ENCODE data around the gene GLRX3.
"Not testable (repeated sequence)": the region's sequence is repeated elsewhere in the genome, so short reads cannot be mapped to it uniquely, and the experiment has no call there.

GLRX3 gene

DNA sequence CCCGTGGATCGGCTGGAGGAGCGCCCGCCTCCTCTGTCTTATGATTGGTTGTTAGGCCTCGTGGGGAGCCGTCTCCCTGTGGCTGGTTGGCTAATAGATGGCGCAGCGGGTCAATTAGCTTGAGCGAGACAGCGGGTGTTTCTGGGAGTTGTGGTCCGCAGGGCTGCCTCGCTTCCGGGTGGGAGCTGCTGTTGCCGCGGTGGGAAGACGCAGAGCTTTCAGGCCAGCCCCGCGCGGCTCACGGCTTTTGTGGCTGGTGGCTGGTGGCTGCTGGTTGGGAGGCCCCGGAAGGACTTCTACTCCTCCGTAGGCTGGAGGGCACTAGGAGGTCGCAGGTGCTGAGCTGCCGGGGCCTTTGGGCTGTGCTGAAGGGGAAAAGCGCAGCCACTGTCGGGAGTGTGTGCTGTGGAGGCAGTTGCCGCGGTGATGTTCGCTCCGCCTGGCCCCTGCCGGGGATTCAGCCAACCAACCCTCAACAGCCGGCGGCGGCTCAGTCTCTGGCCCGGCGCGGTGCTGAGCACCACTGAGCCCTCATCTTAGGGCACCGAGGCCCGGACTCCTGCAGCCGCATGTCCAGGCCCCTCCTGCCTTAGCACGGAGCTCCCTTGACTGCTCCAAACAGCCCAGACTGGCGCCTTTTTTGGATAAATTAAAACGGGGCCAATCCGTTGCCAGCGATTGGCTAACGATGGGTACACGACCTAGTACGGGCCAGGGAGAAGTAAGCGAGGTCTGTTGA is 24.9 kb upstream of the GLRX3 start:
- Histone ChIP-seq H4K20me1 (ENCODE audit: insufficient read depth, low read length, poor library complexity, severe bottlenecking) (no peaks in the 10 kb centered on the region), H3K36me3 (ENCODE audit: insufficient read depth, low read length) (no peaks in the 10 kb centered on the region), H3K9me3 (ENCODE audit: insufficient read depth, low read depth, low read length) (no peaks in the 10 kb centered on the region; the same call in 1 of the 2 replicates), H2AFZ (ENCODE audit: low read length) (peak overlapping the region; percentile 93), H3K4me1 (ENCODE audit: insufficient read depth, low read length, poor library complexity, severe bottlenecking) (peaks cover 20% of the 10 kb centered on the region), H3F3A (ENCODE audit: low read depth) (no peaks in the 10 kb centered on the region), H3K9me2 (replicated peaks; ENCODE audit: low read depth, low read length) (no peaks in the 10 kb centered on the region), H3K4me2 (ENCODE audit: low read depth, low read length, poor library complexity, severe bottlenecking) (peak overlapping the region; percentile 96), H3K9ac (ENCODE audit: low read depth, low read length, poor library complexity, severe bottlenecking) (peak overlapping the region; percentile 83), H3K79me2 (ENCODE audit: insufficient read depth, low read length) (peaks cover 6% of the 10 kb centered on the region; the same call in 1 of the 2 replicates), H3K4me3 (ENCODE audit: low read length, poor library complexity, severe bottlenecking) (peak overlapping the region; percentile 92), H3K27me3 (ENCODE audit: insufficient read depth, low read length, poor library complexity, severe bottlenecking) (no peaks in the 10 kb centered on the region)
- TF ChIP-seq CTCF (conservative IDR thresholded peaks at IDR 0.05; ENCODE audit: low read length) (no peak), EZH2phosphoT487 (IDR thresholded peaks at IDR 0.05; ENCODE audit: borderline replicate concordance) (no peak)

DNA sequence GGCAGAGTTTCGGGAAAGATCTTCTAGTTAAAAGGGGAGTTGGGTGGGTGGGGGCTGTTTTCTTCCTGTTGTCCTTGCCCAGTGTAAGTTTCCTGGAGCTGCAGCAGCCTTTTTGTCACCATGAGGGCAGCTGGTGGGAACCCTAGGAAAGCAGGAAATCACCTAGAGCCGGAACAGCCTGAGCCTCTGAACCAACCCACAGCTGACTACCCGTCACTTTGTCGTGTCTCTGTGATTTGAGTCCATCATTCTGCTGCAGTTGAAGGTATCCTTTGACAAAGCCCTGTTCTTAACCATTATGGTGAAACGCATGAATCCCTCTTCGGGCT is 24.4 kb upstream of the GLRX3 start:
- TF ChIP-seq CTCF (conservative IDR thresholded peaks at IDR 0.05; ENCODE audit: low read length) (no peak), EZH2phosphoT487 (IDR thresholded peaks at IDR 0.05; ENCODE audit: borderline replicate concordance) (no peak)

DNA sequence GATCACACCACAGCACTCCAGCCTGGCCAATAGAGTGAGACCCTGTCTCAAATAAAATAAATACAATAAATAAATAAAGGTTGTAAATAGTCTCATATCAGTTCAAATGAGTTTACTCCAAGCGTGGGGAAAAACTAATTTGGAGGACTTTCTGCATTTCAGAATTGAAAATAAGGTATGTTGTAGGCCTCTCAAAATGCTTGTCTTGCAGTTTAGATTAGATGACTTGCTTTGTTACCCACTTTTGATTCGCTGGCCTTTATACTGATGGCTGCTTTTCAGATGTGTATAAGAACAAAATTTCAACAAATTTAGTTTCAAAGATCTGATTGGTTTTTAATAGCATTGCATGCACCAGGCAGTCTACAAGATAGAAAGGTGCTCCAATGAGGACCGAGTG is 23.4 kb upstream of the GLRX3 start:
- H2AFZ ChIP-seq (ENCODE audit: low read length): no peak overlapping the region
- H3F3A ChIP-seq (ENCODE audit: low read depth): no peaks in the 10 kb centered on the region
- H3K9me3 ChIP-seq (ENCODE audit: insufficient read depth, low read depth, low read length): peaks cover 3% of the 10 kb centered on the region
- no peaks in the 10 kb centered on the region for H3K9me2 ChIP-seq (replicated peaks; ENCODE audit: low read depth, low read length)
- H3K4me1 ChIP-seq (ENCODE audit: insufficient read depth, low read length, poor library complexity, severe bottlenecking): peaks cover 20% of the 10 kb centered on the region
- H3K9ac ChIP-seq (ENCODE audit: low read depth, low read length, poor library complexity, severe bottlenecking): no peak overlapping the region
- peaks cover 6% of the 10 kb centered on the region; the same call in 1 of the 2 replicates for H3K79me2 ChIP-seq (ENCODE audit: insufficient read depth, low read length)
- TF ChIP-seq CTCF (conservative IDR thresholded peaks at IDR 0.05; ENCODE audit: low read length) (no peak), EZH2phosphoT487 (IDR thresholded peaks at IDR 0.05; ENCODE audit: borderline replicate concordance) (no peak)
- H3K27me3 ChIP-seq (ENCODE audit: insufficient read depth, low read length, poor library complexity, severe bottlenecking): no peaks in the 10 kb centered on the region
- H3K36me3 ChIP-seq (ENCODE audit: insufficient read depth, low read length): no peaks in the 10 kb centered on the region
- no peak overlapping the region for H3K4me3 ChIP-seq (ENCODE audit: low read length, poor library complexity, severe bottlenecking)
- no peaks in the 10 kb centered on the region for H4K20me1 ChIP-seq (ENCODE audit: insufficient read depth, low read length, poor library complexity, severe bottlenecking)
- H3K4me2 ChIP-seq (ENCODE audit: low read depth, low read length, poor library complexity, severe bottlenecking): no peak overlapping the region

More for the DNA sequence above, 24.4 kb upstream of the GLRX3 start:
- Histone ChIP-seq H3K79me2 (ENCODE audit: insufficient read depth, low read length) (peaks cover 6% of the 10 kb centered on the region; the same call in 1 of the 2 replicates), H3K4me1 (ENCODE audit: insufficient read depth, low read length, poor library complexity, severe bottlenecking) (peaks cover 20% of the 10 kb centered on the region), H2AFZ (ENCODE audit: low read length) (peak overlapping the region; percentile 74), H3K4me2 (ENCODE audit: low read depth, low read length, poor library complexity, severe bottlenecking) (peak overlapping the region; percentile 96), H3F3A (ENCODE audit: low read depth) (no peaks in the 10 kb centered on the region), H3K4me3 (ENCODE audit: low read length, poor library complexity, severe bottlenecking) (peak overlapping the region; percentile 92), H3K27me3 (ENCODE audit: insufficient read depth, low read length, poor library complexity, severe bottlenecking) (no peaks in the 10 kb centered on the region), H4K20me1 (ENCODE audit: insufficient read depth, low read length, poor library complexity, severe bottlenecking) (no peaks in the 10 kb centered on the region), H3K9ac (ENCODE audit: low read depth, low read length, poor library complexity, severe bottlenecking) (peak overlapping the region; percentile 83), H3K36me3 (ENCODE audit: insufficient read depth, low read length) (no peaks in the 10 kb centered on the region), H3K9me2 (replicated peaks; ENCODE audit: low read depth, low read length) (no peaks in the 10 kb centered on the region), H3K9me3 (ENCODE audit: insufficient read depth, low read depth, low read length) (no peaks in the 10 kb centered on the region; the same call in 1 of the 2 replicates)

- H3K4me2 ChIP-seq (ENCODE audit: low read depth, low read length, poor library complexity, severe bottlenecking); H3K79me2 ChIP-seq (ENCODE audit: insufficient read depth, low read length); H2AFZ ChIP-seq (ENCODE audit: low read length); H4K20me1 ChIP-seq (ENCODE audit: insufficient read depth, low read length, poor library complexity, severe bottlenecking); H3K9me2 ChIP-seq (replicated peaks; ENCODE audit: low read depth, low read length); H3K36me3 ChIP-seq (ENCODE audit: insufficient read depth, low read length); H3K27me3 ChIP-seq (ENCODE audit: insufficient read depth, low read length, poor library complexity, severe bottlenecking); H3K9ac ChIP-seq (ENCODE audit: low read depth, low read length, poor library complexity, severe bottlenecking); H3K9me3 ChIP-seq (ENCODE audit: insufficient read depth, low read depth, low read length); H3K4me3 ChIP-seq (ENCODE audit: low read length, poor library complexity, severe bottlenecking); H3F3A ChIP-seq (ENCODE audit: low read depth); H3K4me1 ChIP-seq (ENCODE audit: insufficient read depth, low read length, poor library complexity, severe bottlenecking): not testable (repeated sequence)
These were observed 19.2 kb upstream of the GLRX3 start for GRCh38 chr10:130116942-130117341.

GRCh38 chr10:130117535-130117934 is 18.7 kb upstream of the GLRX3 start:
- H3K27me3 ChIP-seq (ENCODE audit: insufficient read depth, low read length, poor library complexity, severe bottlenecking); H3K4me3 ChIP-seq (ENCODE audit: low read length, poor library complexity, severe bottlenecking); H4K20me1 ChIP-seq (ENCODE audit: insufficient read depth, low read length, poor library complexity, severe bottlenecking); H3K9ac ChIP-seq (ENCODE audit: low read depth, low read length, poor library complexity, severe bottlenecking); H3F3A ChIP-seq (ENCODE audit: low read depth); H3K4me1 ChIP-seq (ENCODE audit: insufficient read depth, low read length, poor library complexity, severe bottlenecking); H3K79me2 ChIP-seq (ENCODE audit: insufficient read depth, low read length); H3K9me2 ChIP-seq (replicated peaks; ENCODE audit: low read depth, low read length); H3K4me2 ChIP-seq (ENCODE audit: low read depth, low read length, poor library complexity, severe bottlenecking); H2AFZ ChIP-seq (ENCODE audit: low read length); H3K36me3 ChIP-seq (ENCODE audit: insufficient read depth, low read length); H3K9me3 ChIP-seq (ENCODE audit: insufficient read depth, low read depth, low read length): not testable (repeated sequence)
